Measurements from ENCODE around the gene GJD4.

DNA sequence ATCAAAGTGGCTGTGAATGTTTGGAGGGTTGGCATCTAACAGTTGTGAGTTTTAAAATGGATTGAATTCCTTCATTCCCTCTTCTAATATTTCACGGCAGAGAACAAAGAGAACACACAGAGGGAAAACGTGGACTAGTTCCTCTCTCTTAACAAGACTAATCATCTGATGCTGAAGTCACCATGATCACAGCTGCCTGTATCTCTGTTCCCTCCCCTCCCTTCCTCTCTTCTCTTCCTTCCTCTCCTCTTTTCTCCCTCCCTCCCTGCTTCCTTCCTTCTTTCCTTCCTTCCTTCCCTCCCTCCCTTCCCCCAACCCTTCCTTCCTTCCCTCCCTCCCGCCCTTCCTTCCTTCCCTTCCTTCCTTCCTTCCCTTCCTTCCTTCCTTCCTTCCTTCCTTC, 10.0 kb upstream of the GJD4 start:
- TF ChIP-seq CTCF (IDR thresholded peaks at IDR 0.05; ENCODE audit: poor library complexity, severe bottlenecking) (no peak), TAF1 (IDR thresholded peaks at IDR 0.05; ENCODE audit: low read depth) (no peak), POLR2AphosphoS5 (IDR thresholded peaks at IDR 0.05) (no peak), MXI1 (conservative IDR thresholded peaks at IDR 0.05; ENCODE audit: poor library complexity, severe bottlenecking) (no peak), RAD21 (conservative IDR thresholded peaks at IDR 0.05) (no peak), REST (IDR thresholded peaks at IDR 0.05; ENCODE audit: borderline replicate concordance) (no peak)

Data from neural cell (in vitro differentiated cells).